PC-9 (cell line): ENCODE measurements around the gene HIGD1B. TPM values are rescaled to one million over a fixed set of nuclear protein-coding genes. Genes with fewer than 3 reads are reported as not detected.

Experiments used
- BruUV-seq: library from RNA; stranded (reverse); fragments of 400-500 nt; replicated peaks from 2 replicates; lab custom pipeline; 2021; lab: Mats Ljungman, UMichigan
- CTCF ChIA-PET: fragments of 300-600 bp; sonication (Branson Sonifier 250); formaldehyde crosslinking; loops from one replicate; lab custom pipeline; 2022; ENCODE audit warnings: antibody characterized with exemption; lab: Charles Lee
- POLR2A ChIA-PET: fragments of 300-600 bp; sonication (Branson Sonifier 250); formaldehyde crosslinking; loops from one replicate; lab custom pipeline; 2022; ENCODE audit warnings: antibody characterized with exemption; ENCODE audit not compliant: unreplicated experiment; lab: Charles Lee
- DNase-seq, 2 experiments: peaks; one replicate each; pipeline versions ENCODE4 v3.0.0 to v3.0.0-alpha.2; 2015 to 2022; ENCODE audit warnings: mixed read lengths in 1 of 2
- H2AFZ ChIP-seq: fragments of 200-600 bp; sonication (generic); 2 replicates; pipeline ENCODE4 v1.8.1; 2017; ENCODE audit warnings: antibody characterized with exemption
- H3F3A ChIP-seq: fragments of 200-600 bp; sonication (generic); 2 replicates; pipeline ENCODE4 v1.8.1; 2017; ENCODE audit warnings: antibody characterized with exemption, mild to moderate bottlenecking, low read depth; ENCODE audit not compliant: insufficient read depth
- H3K27ac ChIP-seq: fragments of 200-600 bp; sonication (generic); 2 replicates; pipeline ENCODE4 v1.6.1; 2016; ENCODE audit warnings: mixed run types
- H3K27me3 ChIP-seq: fragments of 200-600 bp; sonication (generic); 2 replicates; pipeline ENCODE4 v1.6.1; 2016; ENCODE audit warnings: low read depth, mixed run types; ENCODE audit not compliant: insufficient read depth
- H3K36me3 ChIP-seq: fragments of 200-600 bp; sonication (generic); 2 replicates; pipeline ENCODE4 v1.6.1; 2016; ENCODE audit warnings: low read depth, mixed run types
- H3K4me1 ChIP-seq: fragments of 200-600 bp; sonication (generic); replicated peaks from 2 replicates; pipeline ENCODE4 v1.6.1; 2016; ENCODE audit warnings: mixed run types; ENCODE audit not compliant: insufficient read depth
- H3K4me2 ChIP-seq: fragments of 200-600 bp; sonication (generic); 2 replicates; pipeline ENCODE4 v1.6.1; 2017; ENCODE audit warnings: mixed run types
- H3K4me3 ChIP-seq: fragments of 200-600 bp; sonication (generic); 2 replicates; pipeline ENCODE4 v1.6.1; 2016; ENCODE audit warnings: mixed run types
- H3K79me2 ChIP-seq: fragments of 200-600 bp; sonication (generic); 2 replicates; pipeline ENCODE4 v1.6.1; 2017; ENCODE audit warnings: low read depth, mixed run types
- H3K9me2 ChIP-seq: fragments of 200-600 bp; sonication (generic); 2 replicates; pipeline ENCODE4 v1.8.1; 2017; ENCODE audit warnings: mild to moderate bottlenecking; ENCODE audit not compliant: insufficient read depth
- H3K9me3 ChIP-seq: fragments of 200-600 bp; sonication (generic); 2 replicates; pipeline ENCODE4 v1.8.1; 2016; ENCODE audit warnings: low read depth; ENCODE audit not compliant: insufficient read depth
- H4K20me1 ChIP-seq: fragments of 200-600 bp; sonication (generic); 2 replicates; pipeline ENCODE4 v1.8.1; 2017; ENCODE audit not compliant: insufficient read depth
- EZH2 ChIP-seq: fragments of 200-600 bp; sonication (generic); IDR thresholded peaks from 2 replicates; pipeline ENCODE4 v1.8.0; 2017; ENCODE audit warnings: antibody characterized with exemption, low read depth
- intact Hi-C: fragments of 100-400 bp; cut with micrococcal nuclease; formaldehyde crosslinking; loops from one replicate; pipeline ENCODE4 v1.10.0; 2022; ENCODE audit not compliant: unreplicated experiment
- total RNA-seq: library from RNA; stranded (reverse); gene quantifications from 2 replicates; pipeline ENCODE4 v1.2.3, GENCODE V29; 2021
- TF ChIP-seq, protein P1 (sequence below): fragments of 200-600 bp; sonication (generic); conservative IDR thresholded peaks from 2 replicates; pipeline ENCODE4 v1.6.1; 2017; ENCODE audit warnings: mixed run types, antibody characterized with exemption, mild to moderate bottlenecking, moderate library complexity

Gene HIGD1B
- total RNA-seq, 1 experiment from 2014 or later = not detected

DNA sequence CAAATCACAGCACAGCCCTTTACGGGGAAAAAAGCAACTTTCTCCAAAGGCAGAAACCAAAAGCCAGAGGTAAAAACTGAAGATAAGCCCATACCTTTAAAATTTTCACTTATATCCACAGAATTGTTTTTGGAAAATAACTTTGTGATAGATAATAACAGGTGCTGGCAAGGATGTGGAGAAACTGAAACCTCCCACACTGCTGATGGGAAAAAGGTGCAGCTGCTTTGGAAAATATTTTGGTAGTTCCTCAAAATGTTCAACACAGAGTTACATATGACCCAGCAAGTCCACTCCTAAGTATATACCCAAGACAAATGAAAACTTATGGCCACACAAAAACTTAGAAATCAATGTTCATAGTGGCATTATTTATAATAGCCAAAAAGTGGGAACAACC lies 39.3 kb downstream of the HIGD1B start:
- Histone ChIP-seq H3K36me3 (peaks cover 33% of the 10 kb centered on the region), H3K9me2 (no peaks in the 10 kb centered on the region), H3F3A (peaks cover 9% of the 10 kb centered on the region; the same call in 1 of the 2 replicates), H3K9me3 (no peaks in the 10 kb centered on the region), H3K4me1 (no peaks in the 10 kb centered on the region), H4K20me1 (peaks cover 37% of the 10 kb centered on the region), H3K27me3 (no peaks in the 10 kb centered on the region), H3K4me3 (no peak overlapping the region), H3K79me2 (peaks cover 39% of the 10 kb centered on the region), H3K4me2 (no peak overlapping the region), H2AFZ (no peak overlapping the region), H3K27ac (no peak overlapping the region)
- CTCF ChIA-PET = no interaction called here
- intact Hi-C loops = no loop called here
- TF ChIP-seq EZH2 = no peak
- TF ChIP-seq, protein P1, sequence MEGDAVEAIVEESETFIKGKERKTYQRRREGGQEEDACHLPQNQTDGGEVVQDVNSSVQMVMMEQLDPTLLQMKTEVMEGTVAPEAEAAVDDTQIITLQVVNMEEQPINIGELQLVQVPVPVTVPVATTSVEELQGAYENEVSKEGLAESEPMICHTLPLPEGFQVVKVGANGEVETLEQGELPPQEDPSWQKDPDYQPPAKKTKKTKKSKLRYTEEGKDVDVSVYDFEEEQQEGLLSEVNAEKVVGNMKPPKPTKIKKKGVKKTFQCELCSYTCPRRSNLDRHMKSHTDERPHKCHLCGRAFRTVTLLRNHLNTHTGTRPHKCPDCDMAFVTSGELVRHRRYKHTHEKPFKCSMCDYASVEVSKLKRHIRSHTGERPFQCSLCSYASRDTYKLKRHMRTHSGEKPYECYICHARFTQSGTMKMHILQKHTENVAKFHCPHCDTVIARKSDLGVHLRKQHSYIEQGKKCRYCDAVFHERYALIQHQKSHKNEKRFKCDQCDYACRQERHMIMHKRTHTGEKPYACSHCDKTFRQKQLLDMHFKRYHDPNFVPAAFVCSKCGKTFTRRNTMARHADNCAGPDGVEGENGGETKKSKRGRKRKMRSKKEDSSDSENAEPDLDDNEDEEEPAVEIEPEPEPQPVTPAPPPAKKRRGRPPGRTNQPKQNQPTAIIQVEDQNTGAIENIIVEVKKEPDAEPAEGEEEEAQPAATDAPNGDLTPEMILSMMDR = no peak
- no peak for DNase-seq
- BruUV-seq = no TSS peak
- POLR2A ChIA-PET = no interaction called here

DNA sequence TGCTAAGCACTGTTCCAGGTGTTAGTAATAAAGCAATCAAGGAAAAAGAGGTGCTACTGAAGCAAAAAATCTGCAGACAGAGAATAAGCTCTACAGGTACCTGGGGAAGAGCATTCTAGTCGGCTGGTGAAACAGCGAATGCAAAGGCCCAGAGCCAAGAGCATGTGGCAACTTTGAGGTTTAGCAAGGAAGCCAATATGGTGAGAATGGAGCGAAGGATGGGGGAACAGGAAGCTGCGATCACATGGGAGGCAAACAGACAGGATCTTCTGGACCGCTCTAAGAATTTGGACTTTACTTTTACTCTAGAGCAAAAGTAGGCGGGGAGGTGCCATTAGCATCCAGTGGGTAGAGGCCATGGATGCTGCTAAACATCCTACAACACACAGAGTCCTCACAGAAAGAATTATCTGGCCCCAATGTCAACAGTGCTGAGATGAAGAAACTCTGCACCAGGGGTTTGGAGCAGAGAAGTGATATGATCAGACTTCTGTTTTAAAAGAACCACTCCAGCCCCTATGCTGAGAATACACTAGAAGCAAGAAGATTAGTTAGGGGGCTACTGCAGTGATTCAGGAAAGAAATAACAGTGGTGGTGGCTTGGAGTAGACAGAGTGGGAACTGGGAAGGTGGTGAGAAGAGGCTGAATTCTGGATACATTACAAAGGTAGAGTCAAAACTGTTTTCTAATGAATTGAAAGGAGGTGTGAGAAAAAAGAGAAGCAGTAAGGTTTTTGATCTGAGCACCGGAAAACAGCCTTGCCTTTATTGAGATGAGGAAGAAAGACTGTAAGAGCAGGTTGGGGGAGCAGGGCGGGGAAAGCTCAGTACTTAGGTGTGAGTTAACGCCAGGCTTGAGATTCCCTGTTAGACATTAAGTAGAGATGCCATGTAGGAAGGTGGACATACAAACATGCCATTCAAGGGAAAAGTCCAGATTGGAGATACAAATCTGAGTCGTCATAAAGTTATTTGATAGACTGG lies 40.6 kb downstream of the HIGD1B start:
- Histone ChIP-seq H3F3A (peaks cover 4% of the 10 kb centered on the region; the same call in 1 of the 2 replicates), H3K4me2 (no peak overlapping the region), H3K4me1 (no peaks in the 10 kb centered on the region), H3K36me3 (peaks cover 31% of the 10 kb centered on the region), H3K27me3 (no peaks in the 10 kb centered on the region), H3K4me3 (no peak overlapping the region), H3K9me2 (no peaks in the 10 kb centered on the region), H4K20me1 (peaks cover 37% of the 10 kb centered on the region), H2AFZ (no peak overlapping the region), H3K9me3 (no peaks in the 10 kb centered on the region), H3K79me2 (peaks cover 51% of the 10 kb centered on the region), H3K27ac (no peak overlapping the region)
- intact Hi-C loops = no loop called here
- ChIA-PET CTCF (no interaction called here), POLR2A (no interaction called here)
- no peak for TF ChIP-seq EZH2
- TF ChIP-seq, protein P1 = no peak
- BruUV-seq = no TSS peak
- no peak for DNase-seq

DNA sequence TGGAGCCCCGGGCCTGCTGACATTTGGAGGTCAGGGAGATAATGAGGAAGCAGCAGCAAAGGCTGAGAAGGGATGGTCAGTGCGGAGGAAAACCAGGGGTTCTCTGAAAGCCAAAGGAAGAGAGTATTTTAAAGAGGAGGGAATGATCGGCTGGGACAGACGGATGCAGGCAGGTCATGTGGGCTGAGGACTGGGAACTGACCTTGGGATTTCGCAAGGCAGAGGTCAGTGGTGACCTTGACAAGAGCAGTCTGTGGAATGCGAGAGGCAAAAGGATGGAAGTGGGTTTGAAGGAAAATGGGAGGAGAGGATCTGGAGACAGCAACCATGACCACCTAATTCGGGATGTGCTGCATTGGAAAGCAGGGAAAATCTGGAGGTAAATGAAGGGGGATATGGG lies 41.3 kb downstream of the HIGD1B start:
- Histone ChIP-seq H3F3A (peaks cover 4% of the 10 kb centered on the region; the same call in 1 of the 2 replicates), H3K4me2 (no peak overlapping the region), H3K27me3 (no peaks in the 10 kb centered on the region), H2AFZ (no peak overlapping the region), H3K36me3 (peaks cover 29% of the 10 kb centered on the region), H3K4me3 (no peak overlapping the region), H3K9me2 (no peaks in the 10 kb centered on the region), H3K4me1 (no peaks in the 10 kb centered on the region), H3K27ac (no peak overlapping the region), H4K20me1 (peaks cover 37% of the 10 kb centered on the region), H3K79me2 (peaks cover 55% of the 10 kb centered on the region), H3K9me3 (no peaks in the 10 kb centered on the region)
- CTCF ChIA-PET = no interaction called here
- POLR2A ChIA-PET = no interaction called here
- intact Hi-C loops = no loop called here
- BruUV-seq = no TSS peak
- no peak for DNase-seq
- TF ChIP-seq, protein P1 = no peak
- TF ChIP-seq EZH2 = no peak
